Measurements from ENCODE around the gene CRYBA4.

CRYBA4 gene

DNA sequence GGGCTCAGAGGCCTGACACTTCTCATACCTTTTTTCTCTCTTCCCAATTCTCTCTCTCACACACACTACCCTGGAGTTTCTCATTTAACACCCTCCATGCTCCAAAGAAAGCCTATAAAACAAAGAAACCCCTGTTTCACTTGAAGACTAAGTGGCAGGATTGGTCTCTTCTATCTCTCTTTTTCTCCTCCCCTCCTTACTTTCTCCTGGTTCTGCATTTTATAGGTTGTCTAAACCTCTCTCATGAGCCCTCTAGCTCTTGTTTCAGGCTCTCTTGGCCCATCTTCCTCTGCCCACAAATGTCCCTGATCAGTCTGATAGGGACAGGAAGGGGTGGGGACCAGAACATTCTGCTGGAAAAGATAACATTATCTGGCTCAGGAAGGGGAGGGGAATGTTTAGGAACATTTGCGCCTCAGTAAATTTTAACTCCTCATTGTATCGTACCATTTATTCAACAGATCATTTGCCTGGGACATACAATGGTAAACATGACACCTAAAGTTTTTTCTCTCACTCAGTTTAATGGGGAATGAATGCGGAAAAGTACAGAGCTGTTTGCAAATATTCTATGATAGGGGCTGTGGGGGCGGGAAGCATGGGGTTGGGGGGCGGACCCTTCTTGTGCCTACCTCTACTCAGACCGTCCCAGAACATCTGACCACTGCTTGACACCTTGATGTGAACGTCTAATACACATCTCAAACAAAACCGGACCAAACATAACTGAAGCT, 10.8 kb downstream of the CRYBA4 start:
- Histone ChIP-seq H3K36me3 (ENCODE audit: insufficient read depth, low read length) (no peaks in the 10 kb centered on the region), H3K27me3 (ENCODE audit: control insufficient read depth in 1 of 2, insufficient read depth in 2 of 2, low read length in 2 of 2) (no peaks in the 10 kb centered on the region), H3K4me3 (ENCODE audit: low read depth in 1 of 2, low read length in 2 of 2) (no peak overlapping the region), H3K9ac (ENCODE audit: low read length) (no peak overlapping the region), H3K9me3 (ENCODE audit: low read length) (no peaks in the 10 kb centered on the region), H3K4me1 (ENCODE audit: insufficient read depth, low read length) (no peaks in the 10 kb centered on the region), H3K27ac (ENCODE audit: low read depth, low read length) (no peak overlapping the region)

DNA sequence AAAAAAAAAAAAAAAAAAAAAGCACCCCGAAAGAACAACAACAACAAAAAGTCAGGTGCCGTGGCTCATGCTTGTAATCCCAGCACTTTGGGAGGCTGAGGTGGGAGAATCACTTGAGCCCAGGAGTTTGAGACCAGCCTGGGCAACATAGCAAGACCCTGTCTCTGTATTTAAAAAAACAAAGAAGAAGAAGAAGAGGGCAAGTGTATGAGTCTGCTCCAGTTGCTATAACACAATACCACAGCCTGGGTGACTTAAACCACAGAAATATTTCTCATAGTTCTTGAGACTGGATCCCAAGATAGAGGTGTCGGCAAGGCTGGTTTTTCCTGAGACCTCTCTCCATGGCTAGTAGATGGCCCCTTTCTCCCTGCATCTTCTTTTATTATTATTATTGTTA, 12.4 kb downstream of the CRYBA4 start:
- Histone ChIP-seq H3K36me3 (ENCODE audit: insufficient read depth, low read length) (no peaks in the 10 kb centered on the region), H3K27me3 (ENCODE audit: control insufficient read depth in 1 of 2, insufficient read depth in 2 of 2, low read length in 2 of 2) (no peaks in the 10 kb centered on the region), H3K9ac (ENCODE audit: low read length) (no peak overlapping the region), H3K27ac (ENCODE audit: low read depth, low read length) (no peak overlapping the region), H3K4me1 (ENCODE audit: insufficient read depth, low read length) (no peaks in the 10 kb centered on the region), H3K9me3 (ENCODE audit: low read length) (no peaks in the 10 kb centered on the region), H3K4me3 (ENCODE audit: low read depth in 1 of 2, low read length in 2 of 2) (no peak overlapping the region)

DNA sequence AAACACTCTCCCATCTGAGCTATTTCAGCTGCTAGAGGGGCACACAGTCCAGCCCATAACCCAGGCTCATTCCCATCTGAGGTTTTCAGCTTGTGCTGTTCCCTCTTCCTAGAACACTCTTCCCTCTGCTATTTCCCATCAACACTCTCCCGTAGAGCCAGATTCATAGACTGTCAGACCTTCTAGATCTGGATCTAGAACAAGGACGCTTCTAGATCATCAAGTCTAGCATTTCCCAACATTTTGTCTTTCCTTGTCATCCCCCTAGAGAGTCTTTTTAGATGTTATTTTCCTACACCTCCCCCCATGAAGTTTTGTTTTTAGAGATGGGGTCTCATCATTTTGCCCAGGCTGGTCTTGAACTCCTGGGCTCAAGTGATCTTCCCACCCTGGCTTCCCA, 13.4 kb downstream of the CRYBA4 start:
- no peak overlapping the region for H3K4me3 ChIP-seq (ENCODE audit: low read depth in 1 of 2, low read length in 2 of 2)

DNA sequence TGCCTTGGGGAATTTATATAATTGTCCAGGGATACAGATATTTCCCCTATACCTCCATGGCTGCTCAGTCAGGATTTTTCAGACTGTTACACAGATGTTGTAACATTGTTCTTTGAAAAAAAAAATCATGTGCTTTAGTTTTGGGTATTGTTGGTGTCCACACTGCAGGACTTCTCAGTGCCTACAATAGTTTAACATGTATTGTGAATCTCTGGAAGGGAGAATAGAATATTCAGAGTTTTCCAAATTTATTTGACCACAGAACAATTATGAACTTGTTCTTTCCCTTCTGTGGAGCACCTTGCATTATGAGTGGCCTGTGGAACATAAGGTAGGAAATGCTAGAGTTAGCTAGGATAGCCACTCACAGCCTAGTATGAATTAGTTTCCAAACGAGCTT, 14.5 kb downstream of the CRYBA4 start:
- Histone ChIP-seq H3K36me3 (ENCODE audit: insufficient read depth, low read length) (no peaks in the 10 kb centered on the region), H3K9me3 (ENCODE audit: low read length) (no peaks in the 10 kb centered on the region), H3K27me3 (ENCODE audit: control insufficient read depth in 1 of 2, insufficient read depth in 2 of 2, low read length in 2 of 2) (peaks cover 0 to 5% of the 10 kb centered on the region in 2 donors), H3K27ac (ENCODE audit: low read depth, low read length) (no peak overlapping the region), H3K4me3 (ENCODE audit: low read depth in 1 of 2, low read length in 2 of 2) (no peak overlapping the region), H3K4me1 (ENCODE audit: insufficient read depth, low read length) (no peaks in the 10 kb centered on the region), H3K9ac (ENCODE audit: low read length) (no peak overlapping the region)

More for the DNA sequence above, 13.4 kb downstream of the CRYBA4 start:
- Histone ChIP-seq H3K9ac (ENCODE audit: low read length) (no peak overlapping the region), H3K36me3 (ENCODE audit: insufficient read depth, low read length) (no peaks in the 10 kb centered on the region), H3K27ac (ENCODE audit: low read depth, low read length) (no peak overlapping the region), H3K27me3 (ENCODE audit: control insufficient read depth in 1 of 2, insufficient read depth in 2 of 2, low read length in 2 of 2) (no peaks in the 10 kb centered on the region), H3K4me1 (ENCODE audit: insufficient read depth, low read length) (no peaks in the 10 kb centered on the region), H3K9me3 (ENCODE audit: low read length) (no peaks in the 10 kb centered on the region)

DNA sequence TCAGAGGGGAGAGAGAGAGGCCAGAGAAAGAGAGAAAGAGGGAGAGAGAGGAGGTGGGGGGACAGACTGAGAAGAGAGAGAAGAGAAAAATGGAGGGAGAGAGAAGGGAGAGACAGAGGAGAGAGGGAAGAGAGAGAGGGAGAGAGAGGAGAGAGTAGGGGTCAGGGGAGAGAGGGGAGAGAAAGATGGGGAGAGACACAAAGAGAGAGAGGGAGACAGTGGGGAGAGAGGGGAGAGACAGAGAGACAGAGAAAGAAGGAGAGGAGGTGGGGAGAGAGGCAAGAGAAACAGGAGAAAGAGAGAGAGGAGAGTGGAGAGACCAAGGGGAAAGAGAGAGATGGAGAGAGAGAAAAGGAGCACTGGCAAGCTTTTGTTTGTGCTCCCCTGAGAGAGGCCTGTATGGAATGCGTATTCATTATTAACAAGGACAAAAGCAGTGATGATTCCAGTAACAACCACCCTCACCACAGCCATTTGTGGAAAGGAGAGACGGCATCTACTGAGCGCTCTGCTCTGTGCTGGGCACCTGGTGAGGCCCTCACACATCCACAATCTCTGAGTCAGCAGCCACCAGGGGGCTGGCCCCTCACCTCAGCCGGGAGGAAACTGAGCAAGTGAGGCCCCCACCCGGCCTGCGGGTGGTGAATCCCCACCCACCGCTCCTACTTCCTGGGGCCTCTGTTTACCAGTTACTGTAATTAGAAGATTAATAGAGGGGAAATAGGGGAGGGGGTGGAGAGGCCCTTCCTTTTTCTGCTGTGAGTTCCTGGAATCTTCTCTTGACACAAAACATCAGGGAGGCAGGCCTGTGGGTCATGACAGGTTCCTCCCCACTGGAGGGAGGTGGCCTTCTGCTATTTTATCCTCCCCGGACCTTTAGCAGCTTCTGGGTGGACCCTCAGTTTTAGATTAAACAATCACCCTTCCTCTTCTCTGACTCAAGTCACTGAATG, 21.0 kb downstream of the CRYBA4 start:
- Histone ChIP-seq H3K27ac (ENCODE audit: low read depth, low read length) (no peak overlapping the region), H3K4me1 (ENCODE audit: insufficient read depth, low read length) (no peaks in the 10 kb centered on the region), H3K4me3 (ENCODE audit: low read depth in 1 of 2, low read length in 2 of 2) (no peak overlapping the region), H3K36me3 (ENCODE audit: insufficient read depth, low read length) (no peaks in the 10 kb centered on the region), H3K9me3 (ENCODE audit: low read length) (no peaks in the 10 kb centered on the region), H3K9ac (ENCODE audit: low read length) (no peak overlapping the region), H3K27me3 (ENCODE audit: control insufficient read depth in 1 of 2, insufficient read depth in 2 of 2, low read length in 2 of 2) (peaks cover 0 to 24% of the 10 kb centered on the region in 2 donors)

DNA sequence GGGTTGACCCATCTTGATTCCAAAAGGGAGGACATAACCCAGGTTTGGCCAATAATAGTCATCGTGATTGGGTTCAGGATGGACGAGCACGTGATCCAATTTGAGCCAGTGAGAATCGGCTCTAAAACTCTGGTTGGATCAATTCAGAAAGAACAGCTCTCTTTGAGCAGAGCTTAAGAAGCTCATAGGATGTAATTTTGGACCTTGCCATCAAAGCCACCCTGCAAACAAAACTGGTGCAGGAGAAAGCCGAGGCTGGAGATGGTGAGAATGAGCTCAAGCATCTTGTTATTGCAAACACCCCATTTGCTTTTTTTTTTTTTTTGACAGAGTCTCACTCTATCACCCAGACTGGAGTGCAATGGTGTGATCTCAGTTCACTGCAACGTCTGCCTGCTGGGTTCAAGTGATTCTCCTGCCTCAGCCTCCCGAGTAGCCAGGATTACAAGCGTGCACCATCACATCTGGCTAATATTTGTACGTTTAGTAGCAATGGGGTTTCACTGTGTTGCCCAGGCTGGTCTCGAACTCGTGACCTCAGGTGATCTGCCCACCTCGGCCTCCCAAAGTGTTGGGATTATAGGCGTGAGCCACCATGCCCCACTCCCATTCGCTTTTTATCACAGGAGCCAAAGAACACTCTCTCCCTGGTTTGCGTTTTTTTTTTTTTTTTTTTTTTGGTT, 21.8 kb downstream of the CRYBA4 start:
- peaks cover 0 to 31% of the 10 kb centered on the region in 2 donors for H3K27me3 ChIP-seq (ENCODE audit: control insufficient read depth in 1 of 2, insufficient read depth in 2 of 2, low read length in 2 of 2)
- H3K4me1 ChIP-seq (ENCODE audit: insufficient read depth, low read length), result no peaks in the 10 kb centered on the region
- H3K9me3 ChIP-seq (ENCODE audit: low read length), result no peaks in the 10 kb centered on the region
- H3K27ac ChIP-seq (ENCODE audit: low read depth, low read length), result no peak overlapping the region
- H3K36me3 ChIP-seq (ENCODE audit: insufficient read depth, low read length), result no peaks in the 10 kb centered on the region
- H3K4me3 ChIP-seq (ENCODE audit: low read depth in 1 of 2, low read length in 2 of 2), result no peak overlapping the region
- H3K9ac ChIP-seq (ENCODE audit: low read length), result no peak overlapping the region

DNA sequence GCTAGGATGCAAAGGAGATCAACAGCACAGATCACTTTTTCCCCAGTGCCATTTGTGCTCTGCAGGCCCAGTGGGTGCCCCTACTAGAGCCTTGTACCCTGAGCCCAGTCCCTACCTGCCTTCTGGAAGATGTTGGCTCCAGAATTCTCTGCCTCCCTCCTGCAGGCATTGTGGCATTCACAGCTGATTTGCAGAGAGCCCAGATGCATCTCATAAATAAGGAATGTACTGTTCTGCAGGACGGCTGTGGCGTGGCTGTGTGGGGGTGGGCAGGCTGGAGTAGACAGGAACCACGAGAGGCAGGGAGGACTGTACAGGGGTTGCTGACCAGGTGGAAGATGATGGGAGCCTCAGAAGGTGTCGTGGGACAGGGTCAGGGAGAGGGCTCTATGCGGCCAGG, 24.4 kb downstream of the CRYBA4 start:
- no peak overlapping the region for H3K27ac ChIP-seq (ENCODE audit: low read depth, low read length)
- H3K4me1 ChIP-seq (ENCODE audit: insufficient read depth, low read length), result no peaks in the 10 kb centered on the region
- no peaks in the 10 kb centered on the region for H3K9me3 ChIP-seq (ENCODE audit: low read length)
- no peak overlapping the region for H3K4me3 ChIP-seq (ENCODE audit: low read depth in 1 of 2, low read length in 2 of 2)
- H3K36me3 ChIP-seq (ENCODE audit: insufficient read depth, low read length), result no peaks in the 10 kb centered on the region
- peaks cover 0 to 31% of the 10 kb centered on the region in 2 donors for H3K27me3 ChIP-seq (ENCODE audit: control insufficient read depth in 1 of 2, insufficient read depth in 2 of 2, low read length in 2 of 2)
- no peak overlapping the region for H3K9ac ChIP-seq (ENCODE audit: low read length)

DNA sequence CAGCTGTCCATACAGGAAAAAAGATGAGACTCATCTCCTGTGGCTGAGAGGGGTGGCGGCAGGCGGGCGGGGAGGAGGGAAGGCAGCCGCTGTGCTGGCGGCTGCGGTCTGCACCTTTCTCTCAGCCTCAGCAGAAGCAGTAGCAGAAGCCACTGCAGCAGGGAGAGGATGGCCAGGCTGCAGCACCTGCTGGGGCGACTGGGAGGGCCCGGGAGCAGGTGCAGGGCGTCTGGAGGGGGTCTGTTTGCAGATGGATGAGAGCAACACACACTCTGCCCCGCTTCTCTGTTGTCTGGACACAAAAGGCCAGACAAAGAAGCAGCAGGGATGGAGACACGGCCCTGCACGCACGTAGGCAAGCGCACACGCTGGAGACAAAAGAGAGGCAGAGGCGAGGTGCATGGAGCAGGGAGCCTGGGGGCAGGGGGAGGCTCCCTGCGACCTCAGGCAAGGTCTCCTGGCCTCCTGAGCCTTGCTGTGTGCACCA, 26.3 kb downstream of the CRYBA4 start:
- Histone ChIP-seq H3K27me3 (ENCODE audit: control insufficient read depth in 1 of 2, insufficient read depth in 2 of 2, low read length in 2 of 2) (peaks cover 0 to 29% of the 10 kb centered on the region in 2 donors), H3K9ac (ENCODE audit: low read length) (no peak overlapping the region), H3K36me3 (ENCODE audit: insufficient read depth, low read length) (no peaks in the 10 kb centered on the region), H3K4me1 (ENCODE audit: insufficient read depth, low read length) (no peaks in the 10 kb centered on the region), H3K27ac (ENCODE audit: low read depth, low read length) (no peak overlapping the region), H3K4me3 (ENCODE audit: low read depth in 1 of 2, low read length in 2 of 2) (no peak overlapping the region), H3K9me3 (ENCODE audit: low read length) (no peaks in the 10 kb centered on the region)

DNA sequence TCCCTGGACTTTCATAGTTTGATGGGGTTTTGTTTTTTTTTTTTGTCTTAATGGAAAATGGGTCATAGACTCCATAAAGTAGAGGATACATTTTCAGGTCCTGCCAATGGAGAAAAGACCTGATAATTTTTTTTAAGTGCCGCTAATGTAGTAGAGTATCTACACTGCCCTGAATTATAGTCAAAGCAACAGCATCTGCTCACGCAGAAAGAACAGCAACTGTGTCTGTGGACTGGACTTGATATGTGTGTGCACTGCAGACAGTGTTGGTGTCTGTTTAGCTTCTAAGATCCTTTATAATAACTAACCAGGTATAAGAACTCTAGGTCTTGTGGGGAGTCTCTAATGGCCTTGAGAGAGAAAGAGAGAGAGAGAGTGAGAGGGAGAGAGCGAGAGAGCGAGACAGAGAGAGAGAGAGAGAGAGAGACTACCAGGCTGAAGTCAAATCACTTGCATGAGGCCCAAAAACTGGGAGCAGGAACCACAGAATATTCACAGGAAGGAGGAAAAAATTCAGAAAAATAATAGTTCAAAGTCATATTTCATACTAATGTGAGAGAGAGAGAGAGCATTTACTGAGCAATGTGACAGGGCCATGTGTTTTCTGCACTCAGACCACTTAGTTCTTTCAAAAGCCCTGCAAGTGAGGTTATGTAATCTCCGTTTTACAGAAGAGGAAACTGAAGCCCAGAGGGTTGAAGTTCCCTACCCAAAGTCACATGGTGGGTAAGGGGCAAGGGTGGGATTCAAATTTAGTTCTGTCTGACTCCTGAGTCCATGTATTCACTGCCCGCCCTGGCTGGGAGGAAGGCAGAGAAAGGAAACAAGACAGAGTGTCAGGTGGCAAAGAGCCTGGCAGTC, 27.0 kb downstream of the CRYBA4 start:
- no peak overlapping the region for H3K27ac ChIP-seq (ENCODE audit: low read depth, low read length)
- H3K27me3 ChIP-seq (ENCODE audit: control insufficient read depth in 1 of 2, insufficient read depth in 2 of 2, low read length in 2 of 2), result peaks cover 0 to 29% of the 10 kb centered on the region in 2 donors
- no peaks in the 10 kb centered on the region for H3K36me3 ChIP-seq (ENCODE audit: insufficient read depth, low read length)
- no peak overlapping the region for H3K4me3 ChIP-seq (ENCODE audit: low read depth in 1 of 2, low read length in 2 of 2)
- no peaks in the 10 kb centered on the region for H3K4me1 ChIP-seq (ENCODE audit: insufficient read depth, low read length)
- H3K9me3 ChIP-seq (ENCODE audit: low read length), result no peaks in the 10 kb centered on the region
- no peak overlapping the region for H3K9ac ChIP-seq (ENCODE audit: low read length)

DNA sequence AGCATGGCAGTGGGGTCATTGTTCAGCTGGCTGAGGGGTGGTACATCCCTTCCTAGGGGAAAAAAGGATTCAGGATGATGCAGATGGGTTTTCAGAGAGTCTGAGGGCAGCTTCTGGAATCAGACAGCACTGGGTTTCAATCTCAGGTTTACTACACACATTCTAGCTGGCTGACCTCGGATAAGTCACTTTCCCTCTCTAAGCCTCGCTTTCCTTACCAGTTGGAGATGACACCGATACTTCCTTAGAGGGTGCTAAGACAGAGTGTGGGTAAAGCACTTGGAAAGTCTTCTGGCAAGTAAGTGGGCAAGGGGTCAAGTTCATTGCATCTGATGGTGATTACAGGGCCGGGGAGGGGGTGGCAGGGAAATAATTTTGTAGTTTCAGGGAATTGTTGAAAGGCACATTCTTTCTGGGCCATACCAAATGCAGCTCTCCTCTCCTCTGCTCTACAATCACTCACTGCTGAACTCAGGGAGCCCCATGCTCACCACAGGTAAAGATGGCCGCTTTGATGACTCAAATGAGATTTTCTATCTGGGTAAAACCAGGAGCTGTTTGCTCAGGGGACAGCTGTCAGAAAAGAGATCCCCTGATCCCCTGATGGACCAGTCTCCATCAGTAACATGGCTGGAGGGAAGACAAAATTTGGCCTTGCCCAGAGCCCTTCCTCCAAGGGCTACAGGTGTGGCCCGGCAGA, 29.1 kb downstream of the CRYBA4 start:
- no peak overlapping the region for H3K9ac ChIP-seq (ENCODE audit: low read length)
- no peaks in the 10 kb centered on the region for H3K9me3 ChIP-seq (ENCODE audit: low read length)
- no peaks in the 10 kb centered on the region for H3K4me1 ChIP-seq (ENCODE audit: insufficient read depth, low read length)
- H3K27me3 ChIP-seq (ENCODE audit: control insufficient read depth in 1 of 2, insufficient read depth in 2 of 2, low read length in 2 of 2), result peaks cover 0 to 25% of the 10 kb centered on the region in 2 donors
- H3K27ac ChIP-seq (ENCODE audit: low read depth, low read length), result no peak overlapping the region
- no peak overlapping the region for H3K4me3 ChIP-seq (ENCODE audit: low read depth in 1 of 2, low read length in 2 of 2)
- H3K36me3 ChIP-seq (ENCODE audit: insufficient read depth, low read length), result no peaks in the 10 kb centered on the region
